HG03469 (cell line): Measurements from ENCODE around the gene CROCC2.

Experiments
- ATAC-seq: cut with Tn5 transposase; IDR thresholded peaks from one replicate; pipeline ENCODE4 v1.9.1; 2021; ENCODE audit warnings: mild to moderate bottlenecking, moderate library complexity, moderate number of reproducible peaks; ENCODE audit not compliant: unreplicated experiment

CROCC2 gene

GRCh38 chr2:240932724-240933047 lies 26.6 kb downstream of the CROCC2 start:
- no peak for ATAC-seq

GRCh38 chr2:240933048-240933965 lies 27.2 kb downstream of the CROCC2 start:
- ATAC-seq = no peak

- ATAC-seq = no peak
These were observed 28.0 kb downstream of the CROCC2 start for GRCh38 chr2:240933966-240934700.

GRCh38 chr2:240934701-240935102 lies 28.6 kb downstream of the CROCC2 start:
- ATAC-seq = no peak

- no peak for ATAC-seq
These were observed 29.2 kb downstream of the CROCC2 start for GRCh38 chr2:240935103-240935876.

GRCh38 chr2:240936106-240936505 lies 30.0 kb downstream of the CROCC2 start:
- ATAC-seq = no peak

GRCh38 chr2:240946046-240946445 lies 39.9 kb downstream of the CROCC2 start:
- no peak for ATAC-seq

- no peak for ATAC-seq
These were observed 40.5 kb downstream of the CROCC2 start for GRCh38 chr2:240946654-240947053.

GRCh38 chr2:240947176-240947575 lies 41.0 kb downstream of the CROCC2 start:
- ATAC-seq = no peak

- ATAC-seq = no peak
These were observed 41.5 kb downstream of the CROCC2 start for GRCh38 chr2:240947607-240948006.

- no peak for ATAC-seq
These were observed 42.0 kb downstream of the CROCC2 start for GRCh38 chr2:240948086-240948485.

GRCh38 chr2:240948905-240949790 lies 43.0 kb downstream of the CROCC2 start:
- ATAC-seq = no peak

- ATAC-seq = no peak
These were observed 43.9 kb downstream of the CROCC2 start for GRCh38 chr2:240949791-240950705.

- ATAC-seq = no peak
These were observed 45.0 kb downstream of the CROCC2 start for GRCh38 chr2:240951045-240951594.

GRCh38 chr2:240952496-240953246 lies 46.5 kb downstream of the CROCC2 start:
- ATAC-seq = no peak

GRCh38 chr2:240953426-240954410 lies 47.6 kb downstream of the CROCC2 start:
- no peak for ATAC-seq
